Spleen (tissue), 7 donors: Measurements from ENCODE around the gene HAPLN2.

Experiments used
- CTCF ChIP-seq, 11 experiments: fragments of 200-600 bp in 7 of 11; fragments of 450-650 bp in 4 of 11; sonication (generic) in 4 of 11; IDR thresholded peaks in 8 of 11; conservative IDR thresholded peaks in 3 of 11; 1 replicate in 7 of 11; 2 replicates in 4 of 11; pipeline versions ENCODE4 v1.4.0 to v1.8.0; 2016 to 2021; ENCODE audit warnings: antibody characterized with exemption in 11 of 11, inconsistent platforms in 4 of 11, mild to moderate bottlenecking in 1 of 11
- POLR2A ChIP-seq, 3 donors: fragments of 450-650 bp; IDR thresholded peaks; one replicate each; pipeline ENCODE4 v1.5.1; 2017; ENCODE audit warnings: antibody characterized with exemption in 3 of 3, mild to moderate bottlenecking in 1 of 3
- donor health status: DM: no; HTN: no; CAD: no; lungs with moderate emphysema.
- donor health status: DM: no; HTN: no; CAD: no.
- donor health status: DM: no; HTN: no; CAD: no.

- TF ChIP-seq POLR2A (IDR thresholded peaks at IDR 0.05) (no peak), CTCF (IDR thresholded peaks at IDR 0.05 in 8 of 11, conservative IDR thresholded peaks at IDR 0.05 in 3 of 11) (no peak)
Observed at GRCh38 chr1:156582388-156583017, 36.7 kb upstream of the HAPLN2 start.
